H9 (cell line): Measurements from ENCODE around the gene FHOD3. TPM values are rescaled to one million over a fixed set of nuclear protein-coding genes. Genes with fewer than 3 reads are reported as not detected.

Experiments used
- DNase-seq: peaks from one replicate; pipeline ENCODE4 v3.0.0-alpha.2; 2017
- H2AFZ ChIP-seq: one replicate; pipeline ENCODE4 v1.6.1; 2013; ENCODE audit warnings: mild to moderate bottlenecking, low read length, control low read depth, moderate library complexity
- H2AK5ac ChIP-seq: 2 replicates; pipeline ENCODE4 v1.6.1; 2013; ENCODE audit warnings: low read length, control low read depth, mixed read lengths; ENCODE audit not compliant: insufficient read length
- H2BK120ac ChIP-seq: one replicate; pipeline ENCODE4 v1.6.1; 2013; ENCODE audit warnings: low read depth, mild to moderate bottlenecking, low read length, control low read depth, inconsistent platforms; ENCODE audit not compliant: poor library complexity, severe bottlenecking
- H2BK12ac ChIP-seq: 2 replicates; pipeline ENCODE4 v1.6.1; 2013; ENCODE audit warnings: low read length, control low read depth, mixed read lengths, low read depth; ENCODE audit not compliant: insufficient read length
- H2BK15ac ChIP-seq: 2 replicates; pipeline ENCODE4 v1.6.1; 2013; ENCODE audit warnings: low read depth, low read length, control low read depth
- H2BK20ac ChIP-seq: one replicate; pipeline ENCODE4 v1.6.1; 2013; ENCODE audit warnings: low read depth, mild to moderate bottlenecking, low read length, control low read depth, inconsistent platforms; ENCODE audit not compliant: poor library complexity, severe bottlenecking
- H2BK5ac ChIP-seq: 2 replicates; pipeline ENCODE4 v1.6.1; 2013; ENCODE audit warnings: low read length, control low read depth, mixed read lengths; ENCODE audit not compliant: insufficient read length
- H3K14ac ChIP-seq: 2 replicates; pipeline ENCODE4 v1.6.1; 2013; ENCODE audit warnings: low read length, control low read depth; ENCODE audit not compliant: insufficient read depth
- H3K18ac ChIP-seq: 2 replicates; pipeline ENCODE4 v1.6.1; 2013; ENCODE audit warnings: low read depth, mild to moderate bottlenecking, mixed read lengths, low read length, control low read depth; ENCODE audit not compliant: insufficient read length
- H3K23ac ChIP-seq: 2 replicates; pipeline ENCODE4 v1.6.1; 2013; ENCODE audit warnings: low read length, control low read depth, mixed read lengths, low read depth; ENCODE audit not compliant: insufficient read length
- H3K23me2 ChIP-seq: 2 replicates; pipeline ENCODE4 v1.6.1; 2013; ENCODE audit warnings: low read depth, mild to moderate bottlenecking, mixed read lengths, low read length, control low read depth; ENCODE audit not compliant: insufficient read length, poor library complexity, severe bottlenecking
- H3K27ac ChIP-seq: 2 replicates; pipeline ENCODE4 v1.5.1; 2013; ENCODE audit warnings: low read length, control low read depth, mixed read lengths, low read depth; ENCODE audit not compliant: insufficient read length
- H3K27me3 ChIP-seq: 2 replicates; pipeline ENCODE4 v1.6.1; 2013; ENCODE audit warnings: low read length, control low read depth, inconsistent platforms; ENCODE audit not compliant: insufficient read depth
- H3K4ac ChIP-seq: 2 replicates; pipeline ENCODE4 v1.6.1; 2013; ENCODE audit warnings: low read depth, mild to moderate bottlenecking, control low read depth, inconsistent platforms, low read length, moderate library complexity
- H3K4me1 ChIP-seq: 2 replicates; pipeline ENCODE4 v1.6.1; 2013; ENCODE audit warnings: low read length, control low read depth, inconsistent platforms; ENCODE audit not compliant: insufficient read depth
- H3K4me2 ChIP-seq: 2 replicates; pipeline ENCODE4 v1.6.1; 2013; ENCODE audit warnings: low read length, control low read depth, mixed read lengths; ENCODE audit not compliant: insufficient read length, insufficient read depth
- H3K56ac ChIP-seq: 2 replicates; pipeline ENCODE4 v1.6.1; 2013; ENCODE audit warnings: low read depth, mild to moderate bottlenecking, mixed read lengths, low read length, control low read depth; ENCODE audit not compliant: insufficient read length
- H3K79me1 ChIP-seq: 2 replicates; pipeline ENCODE4 v1.6.1; 2013; ENCODE audit warnings: low read depth, mild to moderate bottlenecking, moderate library complexity, low read length, control low read depth, inconsistent platforms; ENCODE audit not compliant: insufficient read depth, poor library complexity, severe bottlenecking
- H3K79me2 ChIP-seq: 2 replicates; pipeline ENCODE4 v1.6.1; 2013; ENCODE audit warnings: low read length, control low read depth, inconsistent platforms; ENCODE audit not compliant: insufficient read depth
- H3K9ac ChIP-seq: 2 replicates; pipeline ENCODE4 v1.6.1; 2013; ENCODE audit warnings: low read length, control low read depth, mixed read lengths; ENCODE audit not compliant: insufficient read length; ENCODE audit errors: extremely low read depth
- H3K9me3 ChIP-seq: one replicate; pipeline ENCODE4 v1.6.1; 2013; ENCODE audit warnings: low read depth, low read length, inconsistent platforms; ENCODE audit not compliant: control insufficient read depth
- H3T11ph ChIP-seq: one replicate; pipeline ENCODE4 v1.6.1; 2013; ENCODE audit warnings: mild to moderate bottlenecking, low read length, control low read depth, inconsistent platforms
- H4K20me1 ChIP-seq: one replicate; pipeline ENCODE4 v1.6.1; 2013; ENCODE audit not compliant: control insufficient read depth, insufficient read length, insufficient read depth
- H4K5ac ChIP-seq: 2 replicates; pipeline ENCODE4 v1.6.1; 2013; ENCODE audit warnings: low read depth, mild to moderate bottlenecking, mixed read lengths, low read length, control low read depth; ENCODE audit not compliant: insufficient read length
- H4K8ac ChIP-seq: replicated peaks from 2 replicates; pipeline ENCODE4 v1.6.1; 2013; ENCODE audit warnings: low read length, control low read depth, mixed read lengths, low read depth; ENCODE audit not compliant: insufficient read length
- H4K91ac ChIP-seq: 2 replicates; pipeline ENCODE4 v1.6.1; 2013; ENCODE audit warnings: low read depth, mild to moderate bottlenecking, moderate library complexity, mixed read lengths, low read length, control low read depth; ENCODE audit not compliant: insufficient read length
- H3K27ac Mint-ChIP-seq, 3 experiments: 2 replicates in 2 of 3; 3 replicates in 1 of 3; pipeline ENCODE4 v1.8.0; 2020 to 2021; ENCODE audit warnings: mixed read lengths in 3 of 3, mild to moderate bottlenecking in 1 of 3, moderate library complexity in 1 of 3
- H3K27me3 Mint-ChIP-seq: 2 replicates; pipeline ENCODE4 v1.8.0; 2021; ENCODE audit warnings: low read depth, mild to moderate bottlenecking, moderate library complexity, mixed read lengths
- H3K36me3 Mint-ChIP-seq, 3 experiments: 2 replicates in 2 of 3; 3 replicates in 1 of 3; pipeline ENCODE4 v1.8.0; 2020 to 2021; ENCODE audit warnings: low read depth in 3 of 3, mixed read lengths in 3 of 3; ENCODE audit not compliant: insufficient read depth in 1 of 3
- H3K4me1 Mint-ChIP-seq, 2 experiments: 2 replicates each; pipeline ENCODE4 v1.8.0; 2020; ENCODE audit warnings: mixed read lengths in 2 of 2
- H3K4me3 Mint-ChIP-seq, 2 experiments: 2 replicates in 1 of 2; 3 replicates in 1 of 2; pipeline ENCODE4 v1.8.0; 2020 to 2021; ENCODE audit warnings: mild to moderate bottlenecking in 2 of 2, mixed read lengths in 2 of 2, moderate library complexity in 1 of 2
- H3K9me3 Mint-ChIP-seq, 2 experiments: 2 replicates in 1 of 2; 3 replicates in 1 of 2; pipeline ENCODE4 v1.8.0; 2020; ENCODE audit warnings: mild to moderate bottlenecking in 2 of 2, mixed read lengths in 2 of 2, moderate library complexity in 1 of 2
- WGBS: extraction: QIAGEN DNeasy Blood & Tissue Kit; methylation state at CpG from one replicate; pipeline ENCODE4 v1.1.7; 2013; ENCODE audit warnings: missing lambda C conversion rate, low lambda C conversion rate, mixed read lengths; ENCODE audit not compliant: insufficient read length; ENCODE audit errors: extremely low coverage; 5-methylcytosine and 5-hydroxymethylcytosine counted together
- total RNA-seq: library from RNA; stranded (reverse); gene quantifications from 2 replicates; pipeline ENCODE4 v1.2.1, GENCODE V29; 2021
- TF ChIP-seq, protein P1 (sequence below): fragments of 200-600 bp; sonication (generic); conservative IDR thresholded peaks from 3 replicates; pipeline ENCODE4 v1.8.0; 2021; ENCODE audit warnings: antibody characterized with exemption, mild to moderate bottlenecking

FHOD3 gene
- total RNA-seq, 1 experiment from 2014 or later, result 8.0 TPM

GRCh38 chr18:36389027-36389426 is 91.5 kb downstream of the FHOD3 start:
- no peak overlapping the region for H3T11ph ChIP-seq
- H2BK12ac ChIP-seq, result no peak overlapping the region
- no peak for DNase-seq
- peaks cover 0 to 10% (median 0%) of the 10 kb centered on the region in 3 experiments; a peak in 3 of 7 replicates for H3K36me3 Mint-ChIP-seq
- H3K18ac ChIP-seq, result no peak overlapping the region
- no peak overlapping the region for H2AK5ac ChIP-seq
- H4K5ac ChIP-seq, result no peak overlapping the region
- no peak overlapping the region for H4K8ac ChIP-seq
- no peaks in the 10 kb centered on the region for H3K4me1 ChIP-seq
- H3K56ac ChIP-seq, result no peak overlapping the region
- no peaks in the 10 kb centered on the region for H3K9me3 ChIP-seq
- no CpG with 5 or more reads among the region's 7 CpGs for WGBS
- H3K14ac ChIP-seq, result no peak overlapping the region
- H3K4ac ChIP-seq, result no peak overlapping the region
- no peaks in the 10 kb centered on the region; the same call in 1 of the 2 replicates for H3K27me3 Mint-ChIP-seq
- no peak overlapping the region for H3K27ac Mint-ChIP-seq
- H3K79me2 ChIP-seq, result no peaks in the 10 kb centered on the region
- H2BK15ac ChIP-seq, result no peak overlapping the region
- no peak overlapping the region for H2BK5ac ChIP-seq
- no peak overlapping the region for H2BK120ac ChIP-seq
- H3K23me2 ChIP-seq, result no peaks in the 10 kb centered on the region
- no peaks in the 10 kb centered on the region for H4K20me1 ChIP-seq
- H3K23ac ChIP-seq, result no peak overlapping the region
- H3K4me1 Mint-ChIP-seq, result peaks cover 15 to 20% of the 10 kb centered on the region in 2 experiments
- H2BK20ac ChIP-seq, result no peak overlapping the region
- H3K4me3 Mint-ChIP-seq, result no peak overlapping the region
- H4K91ac ChIP-seq, result no peak overlapping the region
- no peak overlapping the region for H3K4me2 ChIP-seq
- H3K9ac ChIP-seq, result no peak overlapping the region
- H2AFZ ChIP-seq, result no peak overlapping the region
- no peaks in the 10 kb centered on the region for H3K27me3 ChIP-seq
- H3K9me3 Mint-ChIP-seq, result peaks cover 4% of the 10 kb centered on the region in 2 experiments; a peak in 1 of 5 replicates
- H3K27ac ChIP-seq, result no peak overlapping the region
- TF ChIP-seq, protein P1, sequence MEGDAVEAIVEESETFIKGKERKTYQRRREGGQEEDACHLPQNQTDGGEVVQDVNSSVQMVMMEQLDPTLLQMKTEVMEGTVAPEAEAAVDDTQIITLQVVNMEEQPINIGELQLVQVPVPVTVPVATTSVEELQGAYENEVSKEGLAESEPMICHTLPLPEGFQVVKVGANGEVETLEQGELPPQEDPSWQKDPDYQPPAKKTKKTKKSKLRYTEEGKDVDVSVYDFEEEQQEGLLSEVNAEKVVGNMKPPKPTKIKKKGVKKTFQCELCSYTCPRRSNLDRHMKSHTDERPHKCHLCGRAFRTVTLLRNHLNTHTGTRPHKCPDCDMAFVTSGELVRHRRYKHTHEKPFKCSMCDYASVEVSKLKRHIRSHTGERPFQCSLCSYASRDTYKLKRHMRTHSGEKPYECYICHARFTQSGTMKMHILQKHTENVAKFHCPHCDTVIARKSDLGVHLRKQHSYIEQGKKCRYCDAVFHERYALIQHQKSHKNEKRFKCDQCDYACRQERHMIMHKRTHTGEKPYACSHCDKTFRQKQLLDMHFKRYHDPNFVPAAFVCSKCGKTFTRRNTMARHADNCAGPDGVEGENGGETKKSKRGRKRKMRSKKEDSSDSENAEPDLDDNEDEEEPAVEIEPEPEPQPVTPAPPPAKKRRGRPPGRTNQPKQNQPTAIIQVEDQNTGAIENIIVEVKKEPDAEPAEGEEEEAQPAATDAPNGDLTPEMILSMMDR, result no peak
- H3K79me1 ChIP-seq, result no peaks in the 10 kb centered on the region
